Ishikawa (cell line): ENCODE results near the gene GCAT.

Source experiments
- CEBPB ChIP-seq: IDR thresholded peaks from 2 replicates; pipeline ENCODE4 v1.6.1; 2012
- EGR1 ChIP-seq: IDR thresholded peaks from 2 replicates; pipeline ENCODE4 v1.6.1; 2012
- EP300 ChIP-seq: IDR thresholded peaks from 2 replicates; pipeline ENCODE4 v1.6.1; 2012; ENCODE audit warnings: borderline replicate concordance
- FOXM1 ChIP-seq: IDR thresholded peaks from 2 replicates; pipeline ENCODE4 v1.6.1; 2012; ENCODE audit warnings: low read depth, borderline replicate concordance
- RAD21 ChIP-seq: IDR thresholded peaks from 2 replicates; pipeline ENCODE4 v1.6.1; 2012; ENCODE audit warnings: low read depth
- TAF1 ChIP-seq: IDR thresholded peaks from 2 replicates; pipeline ENCODE4 v1.6.1; 2012; ENCODE audit warnings: low read depth, mild to moderate bottlenecking
- TCF12 ChIP-seq: IDR thresholded peaks from 2 replicates; pipeline ENCODE4 v1.6.1; 2012; ENCODE audit warnings: low read depth
- YY1 ChIP-seq: IDR thresholded peaks from 2 replicates; pipeline ENCODE4 v1.6.1; 2012; ENCODE audit warnings: low read depth
- ZBTB7A ChIP-seq: IDR thresholded peaks from 2 replicates; pipeline ENCODE4 v1.6.1; 2012; ENCODE audit warnings: low read depth
- TF ChIP-seq, protein P1 (sequence below): IDR thresholded peaks from 2 replicates; pipeline ENCODE4 v1.6.1; 2012; ENCODE audit warnings: low read depth, mild to moderate bottlenecking
- TF ChIP-seq, protein P2 (sequence below): IDR thresholded peaks from 2 replicates; pipeline ENCODE4 v1.6.1; 2012
- TF ChIP-seq, protein P3 (sequence below): IDR thresholded peaks from 2 replicates; pipeline ENCODE4 v1.6.1; 2012

DNA sequence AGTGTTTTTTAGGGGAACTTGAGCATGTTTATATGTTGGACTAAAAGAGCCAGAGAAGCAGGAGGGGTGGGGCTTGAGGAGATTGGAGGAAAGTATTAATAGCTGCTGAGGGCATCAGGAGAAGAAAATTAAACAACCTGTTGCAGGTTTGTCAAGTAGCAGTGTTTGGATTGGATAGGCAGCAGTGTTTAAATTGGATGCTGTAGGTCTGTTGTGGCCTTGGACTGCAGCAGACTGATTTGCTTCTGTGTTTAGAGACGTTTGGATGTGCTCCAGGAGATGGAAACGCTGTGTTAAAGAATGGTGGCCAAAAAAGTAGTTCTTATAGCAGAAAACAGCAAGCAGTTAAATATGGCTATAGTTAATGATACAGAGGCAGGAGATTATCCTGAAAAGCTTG, 47.2 kb downstream of the GCAT start:
- TF ChIP-seq EGR1: no peak
- TF ChIP-seq TAF1: no peak
- no peak for TF ChIP-seq FOXM1
- TF ChIP-seq CEBPB: no peak
- no peak for TF ChIP-seq YY1
- TF ChIP-seq RAD21: no peak
- no peak for TF ChIP-seq TCF12
- TF ChIP-seq, protein P1, sequence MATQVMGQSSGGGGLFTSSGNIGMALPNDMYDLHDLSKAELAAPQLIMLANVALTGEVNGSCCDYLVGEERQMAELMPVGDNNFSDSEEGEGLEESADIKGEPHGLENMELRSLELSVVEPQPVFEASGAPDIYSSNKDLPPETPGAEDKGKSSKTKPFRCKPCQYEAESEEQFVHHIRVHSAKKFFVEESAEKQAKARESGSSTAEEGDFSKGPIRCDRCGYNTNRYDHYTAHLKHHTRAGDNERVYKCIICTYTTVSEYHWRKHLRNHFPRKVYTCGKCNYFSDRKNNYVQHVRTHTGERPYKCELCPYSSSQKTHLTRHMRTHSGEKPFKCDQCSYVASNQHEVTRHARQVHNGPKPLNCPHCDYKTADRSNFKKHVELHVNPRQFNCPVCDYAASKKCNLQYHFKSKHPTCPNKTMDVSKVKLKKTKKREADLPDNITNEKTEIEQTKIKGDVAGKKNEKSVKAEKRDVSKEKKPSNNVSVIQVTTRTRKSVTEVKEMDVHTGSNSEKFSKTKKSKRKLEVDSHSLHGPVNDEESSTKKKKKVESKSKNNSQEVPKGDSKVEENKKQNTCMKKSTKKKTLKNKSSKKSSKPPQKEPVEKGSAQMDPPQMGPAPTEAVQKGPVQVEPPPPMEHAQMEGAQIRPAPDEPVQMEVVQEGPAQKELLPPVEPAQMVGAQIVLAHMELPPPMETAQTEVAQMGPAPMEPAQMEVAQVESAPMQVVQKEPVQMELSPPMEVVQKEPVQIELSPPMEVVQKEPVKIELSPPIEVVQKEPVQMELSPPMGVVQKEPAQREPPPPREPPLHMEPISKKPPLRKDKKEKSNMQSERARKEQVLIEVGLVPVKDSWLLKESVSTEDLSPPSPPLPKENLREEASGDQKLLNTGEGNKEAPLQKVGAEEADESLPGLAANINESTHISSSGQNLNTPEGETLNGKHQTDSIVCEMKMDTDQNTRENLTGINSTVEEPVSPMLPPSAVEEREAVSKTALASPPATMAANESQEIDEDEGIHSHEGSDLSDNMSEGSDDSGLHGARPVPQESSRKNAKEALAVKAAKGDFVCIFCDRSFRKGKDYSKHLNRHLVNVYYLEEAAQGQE: no peak
- TF ChIP-seq, protein P2, sequence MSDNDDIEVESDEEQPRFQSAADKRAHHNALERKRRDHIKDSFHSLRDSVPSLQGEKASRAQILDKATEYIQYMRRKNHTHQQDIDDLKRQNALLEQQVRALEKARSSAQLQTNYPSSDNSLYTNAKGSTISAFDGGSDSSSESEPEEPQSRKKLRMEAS: no peak
- TF ChIP-seq EP300: no peak
- no peak for TF ChIP-seq ZBTB7A
- TF ChIP-seq, protein P3, sequence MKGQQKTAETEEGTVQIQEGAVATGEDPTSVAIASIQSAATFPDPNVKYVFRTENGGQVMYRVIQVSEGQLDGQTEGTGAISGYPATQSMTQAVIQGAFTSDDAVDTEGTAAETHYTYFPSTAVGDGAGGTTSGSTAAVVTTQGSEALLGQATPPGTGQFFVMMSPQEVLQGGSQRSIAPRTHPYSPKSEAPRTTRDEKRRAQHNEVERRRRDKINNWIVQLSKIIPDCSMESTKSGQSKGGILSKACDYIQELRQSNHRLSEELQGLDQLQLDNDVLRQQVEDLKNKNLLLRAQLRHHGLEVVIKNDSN: no peak
